ENCODE results near the gene CDH22.

CDH22 gene

GRCh38 chr20:46267108-46268105, 40.9 kb downstream of the CDH22 start:
- DNase-seq (ENCODE audit: low spot score) = no peak

GRCh38 chr20:46265539-46265938, 42.8 kb downstream of the CDH22 start:
- DNase-seq (ENCODE audit: low spot score) = no peak

DNA sequence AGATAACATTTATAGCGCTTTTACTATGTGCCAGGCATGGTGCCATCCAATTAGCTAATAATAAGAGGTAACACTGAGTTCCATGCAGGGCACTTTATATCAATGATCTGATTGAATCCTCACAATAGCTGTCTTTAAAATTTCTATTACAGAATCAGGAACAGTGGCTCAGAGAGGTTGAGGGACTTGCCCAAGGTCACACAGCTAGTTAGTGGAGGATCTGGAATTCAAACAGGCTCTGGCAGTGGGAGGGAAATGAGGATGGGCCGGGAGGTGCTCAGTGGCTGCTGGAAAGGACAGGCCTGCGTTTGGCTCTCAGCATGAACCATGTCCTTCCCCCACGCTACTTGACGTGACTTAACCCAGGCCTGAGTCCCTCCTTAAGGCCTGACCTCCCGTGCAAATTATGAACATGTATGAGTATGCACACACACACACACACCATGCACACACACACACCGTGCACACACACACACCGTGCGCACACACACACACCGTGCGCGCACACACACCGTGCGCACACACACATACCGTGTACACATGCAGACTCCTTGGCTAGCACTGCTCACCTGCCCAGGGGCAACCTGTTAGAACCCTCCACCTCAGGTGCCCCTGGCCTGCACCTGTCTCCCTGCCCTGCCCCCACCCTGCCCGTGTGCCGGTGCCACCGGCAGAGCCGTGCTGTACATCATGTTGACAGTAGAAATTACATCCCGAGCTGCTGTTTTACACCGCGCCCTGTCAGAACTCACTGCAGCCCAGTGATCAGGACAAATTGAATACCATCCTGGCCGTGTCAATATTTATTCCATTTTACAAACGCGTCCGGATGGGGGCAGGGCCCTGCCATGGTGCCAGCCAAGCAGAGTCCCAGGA, 43.7 kb downstream of the CDH22 start:
- DNase-seq (ENCODE audit: low spot score) = no peak

GRCh38 chr20:46261456-46262253, 46.6 kb downstream of the CDH22 start:
- no peak for DNase-seq (ENCODE audit: low spot score)

- no peak for DNase-seq (ENCODE audit: low spot score)
These were observed 47.3 kb downstream of the CDH22 start for GRCh38 chr20:46260936-46261454.

- no peak for DNase-seq (ENCODE audit: low spot score)
These were observed 47.8 kb downstream of the CDH22 start for GRCh38 chr20:46260480-46260879.

DNA sequence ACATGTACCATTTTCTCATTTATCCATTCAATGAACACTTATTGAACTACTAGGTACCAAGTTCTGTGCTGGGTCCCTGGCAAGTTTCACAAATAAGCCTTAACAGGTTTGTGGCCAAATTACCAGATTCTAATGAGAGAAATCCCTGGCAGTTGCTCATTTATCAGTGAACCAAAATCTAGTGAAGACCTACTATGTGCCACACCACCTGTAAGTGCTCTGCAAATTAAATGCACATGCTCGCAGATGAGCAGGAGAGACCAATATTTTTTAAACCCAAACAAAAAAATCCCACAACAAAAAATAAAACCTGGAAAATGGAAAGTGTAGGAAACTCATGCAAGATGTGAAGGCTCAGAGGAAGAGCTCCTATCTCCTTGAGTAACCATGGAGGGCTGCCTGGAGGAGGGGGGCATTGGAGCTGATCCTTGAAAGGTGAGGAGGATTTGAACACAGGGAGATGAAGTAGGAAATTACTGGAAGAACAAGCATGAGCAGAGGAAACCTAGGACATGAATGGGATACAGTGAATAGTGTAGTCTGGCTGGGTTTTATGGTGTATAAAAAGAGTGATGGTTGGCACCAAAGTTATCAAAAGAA, 48.9 kb downstream of the CDH22 start:
- no peak for DNase-seq (ENCODE audit: low spot score)

GRCh38 chr20:46257887-46258286, 50.4 kb downstream of the CDH22 start:
- DNase-seq (ENCODE audit: low spot score) = no peak

GRCh38 chr20:46256293-46256692, 52.0 kb downstream of the CDH22 start:
- DNase-seq (ENCODE audit: low spot score) = no peak

- DNase-seq (ENCODE audit: low spot score) = no peak
These were observed 52.7 kb downstream of the CDH22 start for GRCh38 chr20:46255440-46256104.

- peak; percentile 27 for DNase-seq (ENCODE audit: low spot score)
These were observed 54.9 kb downstream of the CDH22 start for GRCh38 chr20:46253391-46253790.

- no peak for DNase-seq (ENCODE audit: low spot score)
These were observed 55.8 kb downstream of the CDH22 start for GRCh38 chr20:46252352-46253091.

DNA sequence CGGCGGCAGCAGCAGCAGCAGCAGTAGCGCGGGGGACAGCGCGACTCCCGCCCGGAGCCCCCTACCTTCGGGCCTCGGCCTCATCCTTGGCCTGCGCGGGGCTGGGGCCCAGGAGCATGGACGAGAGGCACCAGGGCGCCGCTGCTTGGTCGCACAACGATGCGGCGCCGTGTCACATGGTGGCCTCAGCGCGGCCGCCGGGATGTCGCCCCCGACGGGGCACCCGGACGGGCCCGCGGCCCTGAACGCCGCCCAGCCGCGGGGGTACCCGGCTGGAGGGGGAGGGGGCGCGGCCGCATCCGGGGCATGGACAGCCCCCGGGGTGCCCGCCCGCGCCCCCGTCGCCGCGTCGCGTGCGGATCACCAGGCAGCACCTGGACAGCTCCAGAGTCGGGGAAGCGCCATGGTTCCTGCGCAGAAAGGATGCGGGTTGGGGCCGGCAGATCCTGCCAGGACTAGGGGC, 57.1 kb downstream of the CDH22 start:
- no peak for DNase-seq (ENCODE audit: low spot score)

GRCh38 chr20:46250772-46251171, 57.5 kb downstream of the CDH22 start:
- no peak for DNase-seq (ENCODE audit: low spot score)

DNA sequence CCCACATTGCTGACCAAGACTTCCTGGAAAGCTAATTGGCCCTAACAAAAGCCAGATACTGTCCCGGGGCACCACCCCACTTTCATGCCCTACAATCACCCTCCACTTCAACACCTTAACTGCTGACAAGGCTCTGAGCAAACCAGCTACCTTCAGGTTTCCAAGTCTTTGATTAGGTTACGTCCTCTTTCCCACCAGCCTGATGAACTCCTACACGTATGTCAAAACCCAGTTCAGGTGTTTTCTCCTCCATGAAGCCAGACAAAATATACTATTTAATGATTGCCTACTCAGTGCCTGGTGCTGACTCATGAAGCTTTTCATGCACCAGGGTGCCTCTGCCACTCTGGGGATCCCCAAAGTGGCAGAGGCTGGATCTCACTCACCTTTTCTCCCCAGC, 58.6 kb downstream of the CDH22 start:
- no peak for DNase-seq (ENCODE audit: low spot score)

DNA sequence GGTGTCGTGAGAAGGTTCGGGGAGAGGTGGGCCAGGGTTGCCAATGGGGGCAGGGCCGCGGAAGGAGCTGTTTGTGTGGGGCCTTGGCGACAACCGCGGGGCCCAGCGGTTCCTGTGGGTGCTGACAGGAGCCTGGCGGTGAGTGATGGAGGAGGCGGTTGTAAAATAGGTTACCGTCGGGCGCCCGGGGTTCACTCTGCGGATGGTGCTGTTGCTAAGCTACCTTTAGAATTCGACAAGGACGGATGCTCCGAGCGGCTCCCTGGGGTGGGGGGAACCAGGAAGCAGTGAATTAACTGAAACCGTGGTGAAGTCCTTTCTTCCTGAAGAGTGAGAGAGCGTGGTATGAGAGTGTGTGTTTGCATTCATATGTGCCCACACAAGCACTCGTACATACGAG, 61.7 kb downstream of the CDH22 start:
- DNase-seq (ENCODE audit: low spot score) = no peak

DNA sequence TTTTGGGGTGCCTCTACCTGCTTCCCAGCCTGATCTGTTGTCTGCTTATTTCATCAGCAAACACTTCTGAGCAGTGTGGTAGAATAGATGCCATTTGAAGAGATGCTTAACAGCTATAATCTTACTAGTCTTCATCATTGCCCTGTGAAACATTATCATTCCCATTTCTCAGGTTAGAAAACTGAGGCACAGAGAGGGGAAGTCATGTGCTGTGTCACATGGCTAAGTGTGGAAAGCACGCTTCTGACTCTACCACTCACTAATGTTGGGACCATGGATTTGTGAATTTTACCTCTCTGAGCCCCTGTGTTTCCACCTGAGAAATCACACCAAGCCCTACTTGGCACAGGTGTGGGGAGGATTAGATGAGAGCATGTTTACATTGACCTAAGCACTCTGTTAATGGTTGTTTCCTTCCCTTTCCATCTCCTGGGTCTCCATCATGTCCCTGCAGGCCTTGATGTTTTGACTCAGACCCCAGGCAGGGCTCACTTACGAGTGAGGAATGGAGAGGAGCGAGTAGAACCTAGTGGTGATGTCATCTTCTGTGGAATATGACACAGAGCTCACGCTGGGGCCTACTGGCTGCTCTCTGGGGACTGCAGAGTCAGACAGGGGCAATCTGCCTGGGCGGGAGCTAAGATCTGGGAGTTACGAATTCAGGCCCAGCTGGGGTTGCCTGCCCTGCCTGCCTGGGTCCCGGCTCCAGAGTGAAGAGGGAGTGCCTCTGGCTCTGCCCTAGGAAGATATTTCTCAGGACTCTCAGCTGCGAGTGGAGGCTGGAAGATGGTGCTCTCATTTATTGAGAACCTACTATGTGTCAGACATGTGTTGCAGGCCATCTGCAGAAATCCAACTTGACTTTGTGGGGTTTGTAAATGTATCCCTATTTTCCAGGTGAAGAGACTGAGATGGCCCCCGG, 64.3 kb downstream of the CDH22 start:
- no peak for DNase-seq (ENCODE audit: low spot score)

DNA sequence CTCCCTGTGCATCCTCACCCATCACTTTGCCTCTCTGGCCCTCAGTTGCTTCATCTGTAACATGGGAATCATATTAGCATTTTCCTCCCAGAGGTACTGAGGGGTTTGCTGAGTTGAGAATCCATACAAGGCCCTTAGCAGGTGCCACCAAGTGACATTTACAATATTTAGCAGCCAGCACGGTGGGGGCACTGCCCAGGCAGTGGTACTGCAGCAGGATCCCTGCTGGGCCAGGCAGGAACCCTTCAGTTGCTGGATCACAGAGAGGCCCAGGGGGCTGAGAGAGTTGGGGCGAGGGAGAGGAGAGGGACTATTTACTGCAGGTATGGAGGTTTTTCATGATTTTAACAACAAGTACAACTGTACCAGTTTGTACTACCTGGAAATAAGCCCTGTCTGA, 65.9 kb downstream of the CDH22 start:
- no peak for DNase-seq (ENCODE audit: low spot score)

GRCh38 chr20:46240881-46241280, 67.4 kb downstream of the CDH22 start:
- DNase-seq (ENCODE audit: low spot score) = no peak

All from GM03348 (cell line).